ENCODE results near the gene ACAA2. TPM values are rescaled to one million over a fixed set of nuclear protein-coding genes. Genes with fewer than 3 reads are reported as not detected.
"Not testable (repeated sequence)": the region's sequence is repeated elsewhere in the genome, so short reads cannot be mapped to it uniquely, and the experiment has no call there.

The ACAA2 gene
- total RNA-seq, 1 experiment from 2014 or later, result 18.2 TPM

DNA sequence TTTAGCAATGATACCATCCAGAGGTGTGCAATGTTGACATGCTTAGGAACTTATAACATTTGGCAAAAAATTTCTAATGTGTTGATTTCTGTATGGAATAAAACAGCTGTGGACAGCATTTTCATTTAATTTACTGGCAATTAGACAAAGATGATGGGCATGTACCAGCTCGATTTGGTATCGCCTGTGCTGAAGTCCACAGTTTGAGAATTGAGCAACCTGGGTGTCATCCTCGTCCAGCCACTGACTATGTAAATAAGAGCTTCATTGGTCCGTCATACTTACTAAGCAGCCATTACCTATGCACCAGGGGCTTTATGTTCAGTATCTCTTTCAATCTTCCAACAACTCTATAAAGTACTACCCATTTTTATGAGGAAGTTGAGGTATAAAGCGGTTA is 24.6 kb upstream of the ACAA2 start:
- H3K27ac ChIP-seq (ENCODE audit: low read depth, low read length), result no peak overlapping the region
- TF ChIP-seq JUND (IDR thresholded peaks at IDR 0.05) (no peak), POLR2AphosphoS5 (IDR thresholded peaks at IDR 0.05; ENCODE audit: low read depth, low read length) (no peak), EZH2phosphoT487 (IDR thresholded peaks at IDR 0.05; ENCODE audit: borderline replicate concordance) (no peak), EZH2 (IDR thresholded peaks at IDR 0.05) (no peak), YY1 (IDR thresholded peaks at IDR 0.05; ENCODE audit: extremely low read depth, insufficient replicate concordance, low read depth, low read length) (no peak), RAD21 (IDR thresholded peaks at IDR 0.05; ENCODE audit: low read depth) (no peak), POLR2A (IDR thresholded peaks at IDR 0.05; ENCODE audit: borderline replicate concordance, extremely low read depth, insufficient read depth, insufficient read length) (no peak), EGR1 (IDR thresholded peaks at IDR 0.05; ENCODE audit: low read depth) (no peak), ZFX (IDR thresholded peaks at IDR 0.05) (no peak)
- TF ChIP-seq, protein P1, sequence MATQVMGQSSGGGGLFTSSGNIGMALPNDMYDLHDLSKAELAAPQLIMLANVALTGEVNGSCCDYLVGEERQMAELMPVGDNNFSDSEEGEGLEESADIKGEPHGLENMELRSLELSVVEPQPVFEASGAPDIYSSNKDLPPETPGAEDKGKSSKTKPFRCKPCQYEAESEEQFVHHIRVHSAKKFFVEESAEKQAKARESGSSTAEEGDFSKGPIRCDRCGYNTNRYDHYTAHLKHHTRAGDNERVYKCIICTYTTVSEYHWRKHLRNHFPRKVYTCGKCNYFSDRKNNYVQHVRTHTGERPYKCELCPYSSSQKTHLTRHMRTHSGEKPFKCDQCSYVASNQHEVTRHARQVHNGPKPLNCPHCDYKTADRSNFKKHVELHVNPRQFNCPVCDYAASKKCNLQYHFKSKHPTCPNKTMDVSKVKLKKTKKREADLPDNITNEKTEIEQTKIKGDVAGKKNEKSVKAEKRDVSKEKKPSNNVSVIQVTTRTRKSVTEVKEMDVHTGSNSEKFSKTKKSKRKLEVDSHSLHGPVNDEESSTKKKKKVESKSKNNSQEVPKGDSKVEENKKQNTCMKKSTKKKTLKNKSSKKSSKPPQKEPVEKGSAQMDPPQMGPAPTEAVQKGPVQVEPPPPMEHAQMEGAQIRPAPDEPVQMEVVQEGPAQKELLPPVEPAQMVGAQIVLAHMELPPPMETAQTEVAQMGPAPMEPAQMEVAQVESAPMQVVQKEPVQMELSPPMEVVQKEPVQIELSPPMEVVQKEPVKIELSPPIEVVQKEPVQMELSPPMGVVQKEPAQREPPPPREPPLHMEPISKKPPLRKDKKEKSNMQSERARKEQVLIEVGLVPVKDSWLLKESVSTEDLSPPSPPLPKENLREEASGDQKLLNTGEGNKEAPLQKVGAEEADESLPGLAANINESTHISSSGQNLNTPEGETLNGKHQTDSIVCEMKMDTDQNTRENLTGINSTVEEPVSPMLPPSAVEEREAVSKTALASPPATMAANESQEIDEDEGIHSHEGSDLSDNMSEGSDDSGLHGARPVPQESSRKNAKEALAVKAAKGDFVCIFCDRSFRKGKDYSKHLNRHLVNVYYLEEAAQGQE (IDR thresholded peaks at IDR 0.05; ENCODE audit: low read depth), result no peak
- H3K9me3 ChIP-seq (ENCODE audit: control insufficient read depth in 1 of 2, insufficient read depth in 1 of 2, low read depth in 1 of 2, low read length in 2 of 2), result no peaks in the 10 kb centered on the region
- ChIA-PET POLR2A (no interaction called here), CTCF (no interaction called here), RAD21 (ENCODE audit: low non-redundant PET in 1 of 2, low total read pairs in 2 of 2, uncharacterized antibody in 2 of 2, unreplicated experiment in 2 of 2) (interaction anchor here in 1 of 2 experiments (0.7 kb wide), 1 partner anchor 54 kb away, joined by 3 read pairs; no protein-coding TSS in a partner anchor)
- no peak overlapping the region for H3K4me3 ChIP-seq (replicated peaks in 1 of 2; ENCODE audit: low read depth in 1 of 2, low read length in 2 of 2)
- H4K20me1 ChIP-seq (ENCODE audit: insufficient read depth), result no peaks in the 10 kb centered on the region
- DNase-seq (ENCODE audit: low read depth, low spot score) (no peak), ATAC-seq (no peak)
- no peaks in the 10 kb centered on the region for H3K27me3 ChIP-seq (ENCODE audit: insufficient read depth, low read length)
- intact Hi-C loops (cut with micrococcal nuclease), result no loop called here
- H3K9me2 ChIP-seq (ENCODE audit: insufficient read depth), result no peaks in the 10 kb centered on the region
- H2AFZ ChIP-seq (ENCODE audit: low read depth, low read length, poor library complexity, severe bottlenecking), result no peak overlapping the region
- no TSS peak for BruUV-seq (replicated peaks)
- H3K36me3 ChIP-seq (ENCODE audit: control insufficient read depth in 1 of 2, insufficient read depth in 2 of 2, low read length in 2 of 2), result peaks cover 5 to 12% of the 10 kb centered on the region in 2 experiments; a peak in 3 of 4 replicates
- no peaks in the 10 kb centered on the region for H3K79me2 ChIP-seq (ENCODE audit: insufficient read depth, low read length)
- no peak overlapping the region for H3K4me2 ChIP-seq (ENCODE audit: low read length)
- H3K4me1 ChIP-seq (ENCODE audit: control insufficient read depth in 1 of 2, insufficient read depth in 2 of 2, low read length in 2 of 2), result peaks cover 0 to 24% of the 10 kb centered on the region in 2 experiments; a peak in 2 of 4 replicates
- H3K9ac ChIP-seq (ENCODE audit: low read length), result no peak overlapping the region

DNA sequence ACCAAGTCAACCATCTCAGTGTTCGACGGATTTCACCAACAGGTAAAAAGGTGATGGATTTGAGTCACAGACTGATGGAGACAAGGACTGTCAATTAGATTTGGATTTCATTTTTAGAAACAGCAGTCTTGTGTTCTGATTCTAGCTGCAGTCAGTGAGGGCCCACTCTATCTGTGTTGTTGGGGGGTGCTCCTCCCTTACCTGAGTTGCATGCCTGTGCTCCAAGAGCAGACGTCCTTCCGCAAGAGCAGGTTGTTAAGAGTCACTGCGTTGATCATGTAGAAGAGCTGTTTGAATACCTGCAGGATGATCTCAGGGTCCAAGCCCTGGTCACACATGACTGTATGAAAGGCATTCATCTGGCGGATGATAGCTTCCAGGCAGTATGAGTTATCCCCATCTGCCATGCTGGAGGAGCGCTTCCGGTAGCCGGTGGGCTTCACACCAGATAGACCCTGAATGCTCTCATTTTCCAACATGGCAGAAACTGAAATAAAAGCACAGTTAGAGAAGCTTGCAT is 24.0 kb upstream of the ACAA2 start:
- H2AFZ ChIP-seq (ENCODE audit: low read depth, low read length, poor library complexity, severe bottlenecking); H3K9me3 ChIP-seq (ENCODE audit: control insufficient read depth in 1 of 2, insufficient read depth in 1 of 2, low read depth in 1 of 2, low read length in 2 of 2); CTCF ChIA-PET; H3K4me2 ChIP-seq (ENCODE audit: low read length); H3K27me3 ChIP-seq (ENCODE audit: insufficient read depth, low read length); BruUV-seq (replicated peaks); ATAC-seq; H3K79me2 ChIP-seq (ENCODE audit: insufficient read depth, low read length); H3K9ac ChIP-seq (ENCODE audit: low read length); intact Hi-C loops (cut with micrococcal nuclease); H3K9me2 ChIP-seq (ENCODE audit: insufficient read depth); H3K27ac ChIP-seq (ENCODE audit: low read depth, low read length); POLR2A ChIA-PET; H3K4me3 ChIP-seq (replicated peaks in 1 of 2; ENCODE audit: low read depth in 1 of 2, low read length in 2 of 2); RAD21 ChIA-PET (ENCODE audit: low non-redundant PET in 1 of 2, low total read pairs in 2 of 2, uncharacterized antibody in 2 of 2, unreplicated experiment in 2 of 2); H4K20me1 ChIP-seq (ENCODE audit: insufficient read depth); DNase-seq (ENCODE audit: low read depth, low spot score): not testable (repeated sequence)
- Histone ChIP-seq H3K36me3 (ENCODE audit: control insufficient read depth in 1 of 2, insufficient read depth in 2 of 2, low read length in 2 of 2) (peaks cover 5 to 12% of the 10 kb centered on the region in 2 experiments; a peak in 3 of 4 replicates), H3K4me1 (ENCODE audit: control insufficient read depth in 1 of 2, insufficient read depth in 2 of 2, low read length in 2 of 2) (peaks cover 0 to 24% of the 10 kb centered on the region in 2 experiments; a peak in 2 of 4 replicates)
